K562 (cell line): ENCODE measurements around the gene AGRN. TPM values are rescaled to one million over a fixed set of nuclear protein-coding genes. Genes with fewer than 3 reads are reported as not detected.
A peak's percentile ranks its signal among the peaks of the same experiment; 100 is the strongest.

Experiments used
- CREB1 ChIP-seq, 2 experiments: sonication (generic) in 1 of 2; formaldehyde crosslinking in 1 of 2; IDR thresholded peaks; 2 replicates each; pipeline versions ENCODE4 v1.6.1 to v1.8.0; 2012 to 2022; ENCODE audit warnings: inconsistent platforms in 1 of 2, mild to moderate bottlenecking in 1 of 2, missing genetic modification reagents in 1 of 2, moderate library complexity in 1 of 2
- CXXC5 ChIP-seq: fragments of 250-450 bp; sonication (Bioruptor Pico); IDR thresholded peaks from 2 replicates; pipeline ENCODE4 v1.8.0; 2022; ENCODE audit warnings: inconsistent platforms, mild to moderate bottlenecking, moderate library complexity
- ETV1 ChIP-seq: fragments of 450-650 bp; conservative IDR thresholded peaks from 2 replicates; pipeline ENCODE4 v1.6.1; 2016; ENCODE audit warnings: missing genetic modification characterization, control low read depth, low read depth, missing compliant biosample characterization
- MAZ ChIP-seq, 2 experiments: fragments of 450-650 bp in 1 of 2; sonication (generic) in 1 of 2; formaldehyde crosslinking; IDR thresholded peaks in 1 of 2; conservative IDR thresholded peaks in 1 of 2; 2 replicates each; pipeline versions ENCODE4 v1.4.0 to v1.5.0; 2020; ENCODE audit warnings: mild to moderate bottlenecking in 1 of 2, missing genetic modification reagents in 1 of 2
- NEUROD1 ChIP-seq: fragments of 150-350 bp; IDR thresholded peaks from 2 replicates; pipeline ENCODE4 v1.6.1; 2014; ENCODE audit warnings: borderline replicate concordance, low read length, low read depth; ENCODE audit not compliant: partially characterized antibody
- POLR2G ChIP-seq: fragments of 200-400 bp; formaldehyde crosslinking; IDR thresholded peaks from 2 replicates; pipeline ENCODE4 v1.6.1; 2017; ENCODE audit warnings: low read depth, mild to moderate bottlenecking, antibody characterized with exemption, low read length, moderate library complexity
- SETDB1 ChIP-seq: IDR thresholded peaks from one replicate; pipeline ENCODE4 v1.6.1; 2012; ENCODE audit warnings: low read length, control low read depth, inconsistent platforms
- SIN3A ChIP-seq, 2 experiments: fragments of 150-350 bp in 1 of 2; IDR thresholded peaks; 2 replicates each; pipeline ENCODE4 v1.6.1; 2011 to 2016; ENCODE audit warnings: borderline replicate concordance in 2 of 2, low read depth in 2 of 2, low read length in 2 of 2, mild to moderate bottlenecking in 2 of 2, moderate library complexity in 2 of 2; ENCODE audit not compliant: control insufficient read depth in 1 of 2
- TAF7 ChIP-seq: fragments of 450-650 bp; IDR thresholded peaks from 2 replicates; pipeline ENCODE4 v1.6.1; 2016; ENCODE audit warnings: missing genetic modification characterization, missing compliant biosample characterization
- ZNF121 ChIP-seq: sonication (generic); formaldehyde crosslinking; conservative IDR thresholded peaks from 2 replicates; pipeline ENCODE4 v1.8.0; 2022; ENCODE audit warnings: missing genetic modification reagents
- polyA plus RNA-seq, 8 experiments: library from polyadenylated mRNA; depleted of rRNA in 4 of 8; stranded (reverse) in 5 of 8; unstranded in 3 of 8; fragments of >200 nt; fragmentation: Nextera tagmentation in 2 of 8; fragmentation: Illumina TruSeq in 1 of 8; extraction: Ambion mirVana in 2 of 8; extraction: Trizol in 1 of 8; gene quantifications; 2 replicates each; pipeline versions ENCODE4 v1.2.1 to v1.2.3, GENCODE V29; 2011 to 2014; ENCODE audit warnings: inconsistent platforms in 1 of 8, missing spikeins in 1 of 8
- total RNA-seq, 7 experiments: library from RNA; depleted of rRNA in 6 of 7; stranded (reverse); fragments of >200 nt in 6 of 7; fragmentation: Illumina TruSeq in 2 of 7; extraction: Trizol in 2 of 7; gene quantifications; 2 replicates each; pipeline versions ENCODE4 v1.2.1 to v1.2.3, GENCODE V29; 2011 to 2021; ENCODE audit warnings: low replicate concordance in 1 of 7
- TF ChIP-seq, protein P1 (sequence below): fragments of 250-450 bp; sonication (Bioruptor Pico); IDR thresholded peaks from 2 replicates; pipeline ENCODE4 v1.4.0; 2020
- TF ChIP-seq, protein P2 (sequence below): fragments of 200-800 bp; sonication (Bioruptor generic); IDR thresholded peaks from 2 replicates; pipeline ENCODE4 v1.6.1; 2017; ENCODE audit warnings: missing genetic modification characterization, missing compliant biosample characterization
- TF ChIP-seq, protein P3 (sequence below): fragments of 250-450 bp; sonication (Bioruptor Pico); IDR thresholded peaks from 2 replicates; pipeline ENCODE4 v1.9.0; 2021; ENCODE audit warnings: mild to moderate bottlenecking, inconsistent platforms
- TF ChIP-seq, protein P4 (sequence below): fragments of 450-650 bp; formaldehyde crosslinking; IDR thresholded peaks from 2 replicates; pipeline ENCODE4 v1.4.0; 2022; ENCODE audit warnings: mild to moderate bottlenecking, moderate library complexity

The AGRN gene
- total and polyA plus RNA-seq, 9 of the 15 experiments (the other 6 are each of a cell fraction or from before 2014, with no cell fraction given) = 0.04 to 111 (median 18.1) TPM

- TF ChIP-seq, protein P1, sequence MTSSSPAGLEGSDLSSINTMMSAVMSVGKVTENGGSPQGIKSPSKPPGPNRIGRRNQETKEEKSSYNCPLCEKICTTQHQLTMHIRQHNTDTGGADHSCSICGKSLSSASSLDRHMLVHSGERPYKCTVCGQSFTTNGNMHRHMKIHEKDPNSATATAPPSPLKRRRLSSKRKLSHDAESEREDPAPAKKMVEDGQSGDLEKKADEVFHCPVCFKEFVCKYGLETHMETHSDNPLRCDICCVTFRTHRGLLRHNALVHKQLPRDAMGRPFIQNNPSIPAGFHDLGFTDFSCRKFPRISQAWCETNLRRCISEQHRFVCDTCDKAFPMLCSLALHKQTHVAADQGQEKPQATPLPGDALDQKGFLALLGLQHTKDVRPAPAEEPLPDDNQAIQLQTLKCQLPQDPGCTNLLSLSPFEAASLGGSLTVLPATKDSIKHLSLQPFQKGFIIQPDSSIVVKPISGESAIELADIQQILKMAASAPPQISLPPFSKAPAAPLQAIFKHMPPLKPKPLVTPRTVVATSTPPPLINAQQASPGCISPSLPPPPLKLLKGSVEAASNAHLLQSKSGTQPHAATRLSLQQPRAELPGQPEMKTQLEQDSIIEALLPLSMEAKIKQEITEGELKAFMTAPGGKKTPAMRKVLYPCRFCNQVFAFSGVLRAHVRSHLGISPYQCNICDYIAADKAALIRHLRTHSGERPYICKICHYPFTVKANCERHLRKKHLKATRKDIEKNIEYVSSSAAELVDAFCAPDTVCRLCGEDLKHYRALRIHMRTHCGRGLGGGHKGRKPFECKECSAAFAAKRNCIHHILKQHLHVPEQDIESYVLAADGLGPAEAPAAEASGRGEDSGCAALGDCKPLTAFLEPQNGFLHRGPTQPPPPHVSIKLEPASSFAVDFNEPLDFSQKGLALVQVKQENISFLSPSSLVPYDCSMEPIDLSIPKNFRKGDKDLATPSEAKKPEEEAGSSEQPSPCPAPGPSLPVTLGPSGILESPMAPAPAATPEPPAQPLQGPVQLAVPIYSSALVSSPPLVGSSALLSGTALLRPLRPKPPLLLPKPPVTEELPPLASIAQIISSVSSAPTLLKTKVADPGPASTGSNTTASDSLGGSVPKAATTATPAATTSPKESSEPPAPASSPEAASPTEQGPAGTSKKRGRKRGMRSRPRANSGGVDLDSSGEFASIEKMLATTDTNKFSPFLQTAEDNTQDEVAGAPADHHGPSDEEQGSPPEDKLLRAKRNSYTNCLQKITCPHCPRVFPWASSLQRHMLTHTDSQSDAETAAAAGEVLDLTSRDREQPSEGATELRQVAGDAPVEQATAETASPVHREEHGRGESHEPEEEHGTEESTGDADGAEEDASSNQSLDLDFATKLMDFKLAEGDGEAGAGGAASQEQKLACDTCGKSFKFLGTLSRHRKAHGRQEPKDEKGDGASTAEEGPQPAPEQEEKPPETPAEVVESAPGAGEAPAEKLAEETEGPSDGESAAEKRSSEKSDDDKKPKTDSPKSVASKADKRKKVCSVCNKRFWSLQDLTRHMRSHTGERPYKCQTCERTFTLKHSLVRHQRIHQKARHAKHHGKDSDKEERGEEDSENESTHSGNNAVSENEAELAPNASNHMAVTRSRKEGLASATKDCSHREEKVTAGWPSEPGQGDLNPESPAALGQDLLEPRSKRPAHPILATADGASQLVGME (CRISPR knock-in tag) = 0 out of 2 replicates have a peak, but pooled peaks have one; percentile 9
- TF ChIP-seq TAF7 (tag) = no peak
- TF ChIP-seq SIN3A (IDR thresholded peaks at IDR 0.05; ENCODE audit: borderline replicate concordance in 2 of 2, control insufficient read depth in 1 of 2, low read depth in 2 of 2, low read length in 2 of 2) = no peak
- TF ChIP-seq POLR2G = 0 out of 2 replicates have a peak, but pooled peaks have one; percentile 3
- TF ChIP-seq CREB1 (IDR thresholded peaks at IDR 0.05) = no peak
- TF ChIP-seq CREB1 (CRISPR knock-in tag; IDR thresholded peaks at IDR 0.05) = no peak
- peak in 1 of 2 experiments; percentile 16; a peak in 1 of 4 replicates for TF ChIP-seq MAZ (CRISPR knock-in tag; conservative IDR thresholded peaks at IDR 0.05 in 1 of 2, IDR thresholded peaks at IDR 0.05 in 1 of 2)
- TF ChIP-seq, protein P2, sequence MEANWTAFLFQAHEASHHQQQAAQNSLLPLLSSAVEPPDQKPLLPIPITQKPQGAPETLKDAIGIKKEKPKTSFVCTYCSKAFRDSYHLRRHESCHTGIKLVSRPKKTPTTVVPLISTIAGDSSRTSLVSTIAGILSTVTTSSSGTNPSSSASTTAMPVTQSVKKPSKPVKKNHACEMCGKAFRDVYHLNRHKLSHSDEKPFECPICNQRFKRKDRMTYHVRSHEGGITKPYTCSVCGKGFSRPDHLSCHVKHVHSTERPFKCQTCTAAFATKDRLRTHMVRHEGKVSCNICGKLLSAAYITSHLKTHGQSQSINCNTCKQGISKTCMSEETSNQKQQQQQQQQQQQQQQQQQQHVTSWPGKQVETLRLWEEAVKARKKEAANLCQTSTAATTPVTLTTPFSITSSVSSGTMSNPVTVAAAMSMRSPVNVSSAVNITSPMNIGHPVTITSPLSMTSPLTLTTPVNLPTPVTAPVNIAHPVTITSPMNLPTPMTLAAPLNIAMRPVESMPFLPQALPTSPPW (CRISPR knock-in tag) = peak; percentile 54; the same call in 1 of the 2 replicates
- no peak for TF ChIP-seq NEUROD1
- TF ChIP-seq, protein P3, sequence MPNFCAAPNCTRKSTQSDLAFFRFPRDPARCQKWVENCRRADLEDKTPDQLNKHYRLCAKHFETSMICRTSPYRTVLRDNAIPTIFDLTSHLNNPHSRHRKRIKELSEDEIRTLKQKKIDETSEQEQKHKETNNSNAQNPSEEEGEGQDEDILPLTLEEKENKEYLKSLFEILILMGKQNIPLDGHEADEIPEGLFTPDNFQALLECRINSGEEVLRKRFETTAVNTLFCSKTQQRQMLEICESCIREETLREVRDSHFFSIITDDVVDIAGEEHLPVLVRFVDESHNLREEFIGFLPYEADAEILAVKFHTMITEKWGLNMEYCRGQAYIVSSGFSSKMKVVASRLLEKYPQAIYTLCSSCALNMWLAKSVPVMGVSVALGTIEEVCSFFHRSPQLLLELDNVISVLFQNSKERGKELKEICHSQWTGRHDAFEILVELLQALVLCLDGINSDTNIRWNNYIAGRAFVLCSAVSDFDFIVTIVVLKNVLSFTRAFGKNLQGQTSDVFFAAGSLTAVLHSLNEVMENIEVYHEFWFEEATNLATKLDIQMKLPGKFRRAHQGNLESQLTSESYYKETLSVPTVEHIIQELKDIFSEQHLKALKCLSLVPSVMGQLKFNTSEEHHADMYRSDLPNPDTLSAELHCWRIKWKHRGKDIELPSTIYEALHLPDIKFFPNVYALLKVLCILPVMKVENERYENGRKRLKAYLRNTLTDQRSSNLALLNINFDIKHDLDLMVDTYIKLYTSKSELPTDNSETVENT (CRISPR knock-in tag) = peak; percentile 31; the same call in 1 of the 2 replicates
- TF ChIP-seq ETV1 (tag) = no peak
- no peak for TF ChIP-seq ZNF121
- peak; percentile 50 for TF ChIP-seq CXXC5 (CRISPR knock-in tag)
- TF ChIP-seq, protein P4, sequence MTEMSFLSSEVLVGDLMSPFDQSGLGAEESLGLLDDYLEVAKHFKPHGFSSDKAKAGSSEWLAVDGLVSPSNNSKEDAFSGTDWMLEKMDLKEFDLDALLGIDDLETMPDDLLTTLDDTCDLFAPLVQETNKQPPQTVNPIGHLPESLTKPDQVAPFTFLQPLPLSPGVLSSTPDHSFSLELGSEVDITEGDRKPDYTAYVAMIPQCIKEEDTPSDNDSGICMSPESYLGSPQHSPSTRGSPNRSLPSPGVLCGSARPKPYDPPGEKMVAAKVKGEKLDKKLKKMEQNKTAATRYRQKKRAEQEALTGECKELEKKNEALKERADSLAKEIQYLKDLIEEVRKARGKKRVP (CRISPR knock-in tag) = no peak
- no peak for TF ChIP-seq SETDB1
Measured at GRCh38 chr1:1062348-1063163, 42.6 kb downstream of the AGRN start (continued).
